ENCODE data around the gene LATS2.

Gene LATS2

DNA sequence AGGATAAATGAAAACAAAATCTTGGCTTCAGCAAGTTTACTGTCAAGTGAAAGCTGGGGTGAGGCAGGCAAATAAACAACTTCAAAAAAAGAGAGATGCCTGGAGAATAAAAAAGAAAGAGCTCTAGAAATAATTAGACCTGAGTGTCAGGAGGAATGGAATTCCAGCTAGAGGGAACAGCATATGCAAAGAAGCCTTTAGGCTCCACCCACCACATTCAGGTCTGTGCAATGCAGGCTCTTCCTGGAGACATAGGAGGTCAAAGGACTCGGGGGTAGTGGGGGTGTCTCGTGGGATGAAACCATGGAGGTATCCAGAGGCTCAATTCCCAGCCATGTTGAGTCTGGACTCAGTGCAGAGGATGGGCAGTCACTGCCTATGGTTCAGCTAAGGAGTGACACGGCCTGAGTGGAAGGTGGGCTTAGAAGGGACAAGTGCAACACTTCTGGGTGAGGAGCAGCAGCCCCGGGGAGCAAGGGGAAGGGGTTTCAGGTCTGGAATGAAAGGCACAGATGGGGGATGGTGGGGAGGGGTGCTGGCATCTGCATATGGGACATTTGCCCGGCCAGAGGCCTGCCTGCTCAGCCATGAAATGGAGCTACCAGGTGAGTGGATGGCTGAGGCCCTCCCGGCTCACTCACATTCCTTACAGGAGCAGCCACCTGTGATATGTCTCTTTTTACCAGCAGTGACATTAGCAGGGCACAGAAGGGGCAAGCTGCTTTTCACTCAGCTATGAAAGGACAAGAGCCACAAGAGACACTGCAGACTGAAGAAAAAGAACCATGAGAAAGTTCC lies 12.3 kb downstream of the LATS2 start (continued):
- TF ChIP-seq, protein P1, sequence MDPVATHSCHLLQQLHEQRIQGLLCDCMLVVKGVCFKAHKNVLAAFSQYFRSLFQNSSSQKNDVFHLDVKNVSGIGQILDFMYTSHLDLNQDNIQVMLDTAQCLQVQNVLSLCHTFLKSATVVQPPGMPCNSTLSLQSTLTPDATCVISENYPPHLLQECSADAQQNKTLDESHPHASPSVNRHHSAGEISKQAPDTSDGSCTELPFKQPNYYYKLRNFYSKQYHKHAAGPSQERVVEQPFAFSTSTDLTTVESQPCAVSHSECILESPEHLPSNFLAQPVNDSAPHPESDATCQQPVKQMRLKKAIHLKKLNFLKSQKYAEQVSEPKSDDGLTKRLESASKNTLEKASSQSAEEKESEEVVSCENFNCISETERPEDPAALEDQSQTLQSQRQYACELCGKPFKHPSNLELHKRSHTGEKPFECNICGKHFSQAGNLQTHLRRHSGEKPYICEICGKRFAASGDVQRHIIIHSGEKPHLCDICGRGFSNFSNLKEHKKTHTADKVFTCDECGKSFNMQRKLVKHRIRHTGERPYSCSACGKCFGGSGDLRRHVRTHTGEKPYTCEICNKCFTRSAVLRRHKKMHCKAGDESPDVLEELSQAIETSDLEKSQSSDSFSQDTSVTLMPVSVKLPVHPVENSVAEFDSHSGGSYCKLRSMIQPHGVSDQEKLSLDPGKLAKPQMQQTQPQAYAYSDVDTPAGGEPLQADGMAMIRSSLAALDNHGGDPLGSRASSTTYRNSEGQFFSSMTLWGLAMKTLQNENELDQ (tag by site-specific recombination; IDR thresholded peaks at IDR 0.05; ENCODE audit: low read depth) = no peak
- no peak for TF ChIP-seq ZNF660 (tag by site-specific recombination; IDR thresholded peaks at IDR 0.05)
- TF ChIP-seq, protein P2, sequence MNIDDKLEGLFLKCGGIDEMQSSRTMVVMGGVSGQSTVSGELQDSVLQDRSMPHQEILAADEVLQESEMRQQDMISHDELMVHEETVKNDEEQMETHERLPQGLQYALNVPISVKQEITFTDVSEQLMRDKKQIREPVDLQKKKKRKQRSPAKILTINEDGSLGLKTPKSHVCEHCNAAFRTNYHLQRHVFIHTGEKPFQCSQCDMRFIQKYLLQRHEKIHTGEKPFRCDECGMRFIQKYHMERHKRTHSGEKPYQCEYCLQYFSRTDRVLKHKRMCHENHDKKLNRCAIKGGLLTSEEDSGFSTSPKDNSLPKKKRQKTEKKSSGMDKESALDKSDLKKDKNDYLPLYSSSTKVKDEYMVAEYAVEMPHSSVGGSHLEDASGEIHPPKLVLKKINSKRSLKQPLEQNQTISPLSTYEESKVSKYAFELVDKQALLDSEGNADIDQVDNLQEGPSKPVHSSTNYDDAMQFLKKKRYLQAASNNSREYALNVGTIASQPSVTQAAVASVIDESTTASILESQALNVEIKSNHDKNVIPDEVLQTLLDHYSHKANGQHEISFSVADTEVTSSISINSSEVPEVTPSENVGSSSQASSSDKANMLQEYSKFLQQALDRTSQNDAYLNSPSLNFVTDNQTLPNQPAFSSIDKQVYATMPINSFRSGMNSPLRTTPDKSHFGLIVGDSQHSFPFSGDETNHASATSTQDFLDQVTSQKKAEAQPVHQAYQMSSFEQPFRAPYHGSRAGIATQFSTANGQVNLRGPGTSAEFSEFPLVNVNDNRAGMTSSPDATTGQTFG (tag by site-specific recombination; IDR thresholded peaks at IDR 0.05; ENCODE audit: borderline replicate concordance) = no peak
- TF ChIP-seq ZNF585B (tag by site-specific recombination; IDR thresholded peaks at IDR 0.05) = no peak
- TF ChIP-seq, protein P3, sequence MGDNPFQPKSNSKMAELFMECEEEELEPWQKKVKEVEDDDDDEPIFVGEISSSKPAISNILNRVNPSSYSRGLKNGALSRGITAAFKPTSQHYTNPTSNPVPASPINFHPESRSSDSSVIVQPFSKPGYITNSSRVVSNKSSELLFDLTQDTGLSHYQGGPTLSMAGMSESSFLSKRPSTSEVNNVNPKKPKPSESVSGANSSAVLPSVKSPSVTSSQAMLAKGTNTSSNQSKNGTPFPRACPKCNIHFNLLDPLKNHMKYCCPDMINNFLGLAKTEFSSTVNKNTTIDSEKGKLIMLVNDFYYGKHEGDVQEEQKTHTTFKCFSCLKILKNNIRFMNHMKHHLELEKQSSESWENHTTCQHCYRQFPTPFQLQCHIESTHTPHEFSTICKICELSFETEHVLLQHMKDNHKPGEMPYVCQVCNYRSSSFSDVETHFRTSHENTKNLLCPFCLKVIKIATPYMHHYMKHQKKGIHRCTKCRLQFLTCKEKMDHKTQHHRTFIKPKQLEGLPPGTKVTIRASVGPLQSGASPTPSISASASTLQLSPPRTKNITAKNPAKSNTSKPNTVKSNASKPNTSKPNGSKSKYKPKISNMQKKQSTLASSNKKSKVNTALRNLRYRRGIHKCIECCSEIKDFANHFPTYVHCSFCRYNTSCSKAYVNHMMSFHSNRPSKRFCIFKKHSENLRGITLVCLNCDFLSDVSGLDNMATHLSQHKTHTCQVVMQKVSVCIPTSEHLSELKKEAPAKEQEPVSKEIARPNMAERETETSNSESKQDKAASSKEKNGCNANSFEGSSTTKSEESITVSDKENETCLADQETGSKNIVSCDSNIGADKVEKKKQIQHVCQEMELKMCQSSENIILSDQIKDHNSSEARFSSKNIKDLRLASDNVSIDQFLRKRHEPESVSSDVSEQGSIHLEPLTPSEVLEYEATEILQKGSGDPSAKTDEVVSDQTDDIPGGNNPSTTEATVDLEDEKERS (tag by site-specific recombination; IDR thresholded peaks at IDR 0.05) = no peak

DNA sequence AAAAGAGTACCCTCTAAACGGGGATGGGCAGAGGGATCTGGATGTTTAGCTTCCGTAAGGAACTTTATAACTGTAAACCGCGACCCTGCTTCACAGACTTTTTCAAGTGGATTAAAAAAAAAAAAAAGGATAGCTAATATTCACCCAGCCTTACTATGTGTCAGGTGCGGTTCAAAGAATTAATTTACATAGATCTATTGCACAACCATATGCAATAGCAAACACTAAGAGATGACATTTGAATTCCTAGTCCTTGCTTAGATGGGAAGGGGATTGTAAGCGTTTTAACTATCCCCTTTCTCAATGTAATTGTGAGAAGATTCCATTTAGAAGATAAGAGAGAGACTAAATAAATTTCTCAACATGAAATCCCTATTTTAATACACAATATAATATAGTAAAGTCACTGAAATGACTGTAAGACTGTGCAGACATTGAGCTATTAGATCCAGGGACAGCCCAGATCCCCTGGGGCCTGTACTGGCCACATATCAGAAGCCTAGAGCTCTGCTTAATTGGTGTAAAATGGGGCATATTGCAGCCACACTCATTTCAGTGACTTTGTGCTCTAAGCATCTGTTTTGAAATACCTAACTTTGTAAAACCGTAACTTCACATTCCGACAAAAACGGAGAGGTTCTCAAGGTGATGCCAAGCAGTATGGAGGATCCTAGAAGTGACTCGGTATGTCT lies 13.6 kb downstream of the LATS2 start:
- H3K9me3 ChIP-seq (ENCODE audit: control insufficient read depth, insufficient read depth, low read depth, low read length) = no peaks in the 10 kb centered on the region
- no peak overlapping the region for H3K27ac ChIP-seq (ENCODE audit: extremely low read depth, low read depth, low read length)
- ChIA-PET CTCF (no interaction called here), POLR2A (no interaction called here)
- TF ChIP-seq SP2 (tag by site-specific recombination; IDR thresholded peaks at IDR 0.05) (no peak), YY1 (tag by site-specific recombination; IDR thresholded peaks at IDR 0.05) (no peak), ZNF366 (tag by site-specific recombination; conservative IDR thresholded peaks at IDR 0.05) (no peak), ZNF121 (tag by site-specific recombination; IDR thresholded peaks at IDR 0.05) (no peak), ZNF112 (tag by site-specific recombination; IDR thresholded peaks at IDR 0.05) (no peak), ZNF677 (tag by site-specific recombination; IDR thresholded peaks at IDR 0.05) (no peak), GLIS2 (tag by site-specific recombination; IDR thresholded peaks at IDR 0.05) (no peak), ZNF404 (tag by site-specific recombination; IDR thresholded peaks at IDR 0.05) (no peak)
- TF ChIP-seq, protein P4, sequence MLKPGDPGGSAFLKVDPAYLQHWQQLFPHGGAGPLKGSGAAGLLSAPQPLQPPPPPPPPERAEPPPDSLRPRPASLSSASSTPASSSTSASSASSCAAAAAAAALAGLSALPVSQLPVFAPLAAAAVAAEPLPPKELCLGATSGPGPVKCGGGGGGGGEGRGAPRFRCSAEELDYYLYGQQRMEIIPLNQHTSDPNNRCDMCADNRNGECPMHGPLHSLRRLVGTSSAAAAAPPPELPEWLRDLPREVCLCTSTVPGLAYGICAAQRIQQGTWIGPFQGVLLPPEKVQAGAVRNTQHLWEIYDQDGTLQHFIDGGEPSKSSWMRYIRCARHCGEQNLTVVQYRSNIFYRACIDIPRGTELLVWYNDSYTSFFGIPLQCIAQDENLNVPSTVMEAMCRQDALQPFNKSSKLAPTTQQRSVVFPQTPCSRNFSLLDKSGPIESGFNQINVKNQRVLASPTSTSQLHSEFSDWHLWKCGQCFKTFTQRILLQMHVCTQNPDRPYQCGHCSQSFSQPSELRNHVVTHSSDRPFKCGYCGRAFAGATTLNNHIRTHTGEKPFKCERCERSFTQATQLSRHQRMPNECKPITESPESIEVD (tag by site-specific recombination; IDR thresholded peaks at IDR 0.05) = no peak
- TF ChIP-seq, protein P5, sequence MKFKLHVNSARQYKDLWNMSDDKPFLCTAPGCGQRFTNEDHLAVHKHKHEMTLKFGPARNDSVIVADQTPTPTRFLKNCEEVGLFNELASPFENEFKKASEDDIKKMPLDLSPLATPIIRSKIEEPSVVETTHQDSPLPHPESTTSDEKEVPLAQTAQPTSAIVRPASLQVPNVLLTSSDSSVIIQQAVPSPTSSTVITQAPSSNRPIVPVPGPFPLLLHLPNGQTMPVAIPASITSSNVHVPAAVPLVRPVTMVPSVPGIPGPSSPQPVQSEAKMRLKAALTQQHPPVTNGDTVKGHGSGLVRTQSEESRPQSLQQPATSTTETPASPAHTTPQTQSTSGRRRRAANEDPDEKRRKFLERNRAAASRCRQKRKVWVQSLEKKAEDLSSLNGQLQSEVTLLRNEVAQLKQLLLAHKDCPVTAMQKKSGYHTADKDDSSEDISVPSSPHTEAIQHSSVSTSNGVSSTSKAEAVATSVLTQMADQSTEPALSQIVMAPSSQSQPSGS (tag by site-specific recombination; IDR thresholded peaks at IDR 0.05; ENCODE audit: low read depth) = no peak
- H3K4me3 ChIP-seq (ENCODE audit: low read depth, low read length) = no peak overlapping the region
- no peaks in the 10 kb centered on the region for H3K4me1 ChIP-seq (ENCODE audit: control insufficient read depth, insufficient read depth, low read length)
- peaks cover 0 to 13% of the 10 kb centered on the region in 2 experiments; a peak in 1 of 3 replicates for H3K36me3 ChIP-seq (ENCODE audit: control insufficient read depth in 2 of 2, insufficient read depth in 1 of 2, low read length in 2 of 2)

Data from HEK293 (cell line).